Heart left ventricle (tissue), 16 donors: Measurements from ENCODE around the gene KCNQ1. TPM values are rescaled to one million over a fixed set of nuclear protein-coding genes. Genes with fewer than 3 reads are reported as not detected.
A peak's percentile ranks its signal among the peaks of the same experiment; 100 is the strongest.

ENCODE experiments used
- ATAC-seq, 4 donors: fragments of 200-7000 bp; cut with Tn5 transposase; one replicate each; pipeline ENCODE4 v1.9.1; 2020 to 2022; ENCODE audit warnings: moderate library complexity in 4 of 4, mild to moderate bottlenecking in 3 of 4, moderate number of reproducible peaks in 1 of 4
- DNase-seq, 5 donors: peaks; one replicate each; pipeline ENCODE4 v3.0.0-alpha.2; 2020
- H3K27ac ChIP-seq, 12 donors: fragments of 200-600 bp; sonication (generic) in 4 of 12; one replicate each; pipeline versions ENCODE4 v1.5.0 to v1.8.0; 2016 to 2022; ENCODE audit warnings: mild to moderate bottlenecking in 2 of 12
- H3K27me3 ChIP-seq, 9 donors: fragments of 200-600 bp; sonication (generic) in 2 of 9; one replicate each; pipeline versions ENCODE4 v1.5.1 to v1.8.0; 2016 to 2022; ENCODE audit warnings: mild to moderate bottlenecking in 3 of 9
- H3K36me3 ChIP-seq, 9 donors: fragments of 200-600 bp; sonication (generic) in 2 of 9; one replicate each; pipeline versions ENCODE4 v1.5.0 to v1.8.0; 2018 to 2022; ENCODE audit warnings: mild to moderate bottlenecking in 2 of 9
- H3K4me1 ChIP-seq, 12 donors: fragments of 200-600 bp; sonication (generic) in 4 of 12; one replicate each; pipeline versions ENCODE4 v1.5.0 to v1.8.0; 2016 to 2022; ENCODE audit warnings: mild to moderate bottlenecking in 3 of 12
- H3K4me3 ChIP-seq, 12 donors: fragments of 200-600 bp; sonication (generic) in 4 of 12; one replicate each; pipeline versions ENCODE4 v1.5.0 to v1.8.0; 2017 to 2022; ENCODE audit warnings: mild to moderate bottlenecking in 9 of 12, moderate library complexity in 4 of 12
- H3K9me3 ChIP-seq, 12 donors: fragments of 200-600 bp; sonication (generic) in 4 of 12; one replicate each; pipeline versions ENCODE4 v1.5.0 to v1.8.0; 2016 to 2022; ENCODE audit warnings: mild to moderate bottlenecking in 1 of 12
- CTCF ChIP-seq, 12 donors: fragments of 200-600 bp; sonication (generic) in 4 of 12; IDR thresholded peaks; one replicate each; pipeline versions ENCODE4 v1.5.0 to v1.8.0; 2018 to 2022; ENCODE audit warnings: antibody characterized with exemption in 12 of 12, mild to moderate bottlenecking in 5 of 12
- POLR2A ChIP-seq, 2 donors: fragments of 450-650 bp; IDR thresholded peaks; one replicate each; pipeline ENCODE4 v1.6.1; 2017; ENCODE audit warnings: antibody characterized with exemption in 2 of 2, mild to moderate bottlenecking in 2 of 2, moderate library complexity in 2 of 2
- WGBS, 4 donors: extraction: QIAGEN DNeasy Blood & Tissue Kit in 2 of 4; methylation state at CpG; one replicate each; pipeline versions ENCODE4 v1.1.5 to v1.1.7; 2013 to 2018; 5-methylcytosine and 5-hydroxymethylcytosine counted together
- intact Hi-C, 10 donors: fragments of 100-400 bp; cut with DNase I; formaldehyde crosslinking; loops; one replicate each; pipeline versions ENCODE4 v1.11.1 to v1.14.2; 2022
- polyA plus RNA-seq, 2 donors: library from polyadenylated mRNA; stranded (reverse); fragments of 200-250 nt; gene quantifications; one replicate each; pipeline ENCODE4 v1.2.3, GENCODE V29; 2013
- total RNA-seq, 9 donors: library from RNA; depleted of rRNA in 2 of 9; stranded (reverse); fragments of >200 nt in 2 of 9; fragmentation: NEBNext Ultra II Directional in 3 of 9; extraction: Animal tissue kit (Norgen Biotek cat#: 25700) in 3 of 9; gene quantifications; one replicate each; pipeline versions ENCODE4 v1.1.0 to v1.2.4, GENCODE V29; 2016 to 2023
- donor health status: ischemic (EF 13 %, LVEDD 7.1; RV severe dilation, severe dysfunction).
- donor health status: healthy with polysubstance abuse.
- donor health status: DM: no; HTN: yes; CAD: no.
- donor health status: DM: no; HTN: no; CAD: no.
- donor health status: ischemic (EF 25% LVEDD 6.9; RV normal size, moderate dysfunction).
- donor health status: ischemic (EF 25% LVEDD 5.7; RV mildly dilated, moderate dysfunction).
- donor health status: healthy.
- donor health status: DM: yes; HTN: yes; CAD: no.
- donor health status: ischemic (EF 35%, LVEDD 5.7; RV mildly dilated, moderate dysfunction).
- donor health status: nonischemic (EF 11% LVEDD 7.7; RV severe dilation, severe dysfunction).
- donor health status: DM: yes; HTN: yes; CAD: no.
- donor health status: PGD.
- donor health status: ischemic (EF 29% LVEDD 5.4; RV normal size, mild dysfunction).
- donor health status: nonischemic (EF 23%, LVEDD 6.1; RV moderate dilation, normal function).

Gene KCNQ1
- total and polyA plus RNA-seq, 11 donors: 18.6 to 42.4 (median 31.4) TPM

GRCh38 chr11:2422461-2423156, 22.2 kb upstream of the KCNQ1 start:
- DNase-seq: peak in 2 of 5 donors; percentile 27 to 42
- no peak overlapping the region for H3K27ac ChIP-seq
- WGBS, 4 donors: 78 to 90% (median 84%) methylated on average over 9 to 14 of the region's 14 CpGs
- H3K36me3 ChIP-seq: no peaks in the 10 kb centered on the region
- peaks cover 0 to 13% (median 0%) of the 10 kb centered on the region in 9 donors for H3K27me3 ChIP-seq
- ATAC-seq: no peak
- H3K4me3 ChIP-seq: no peak overlapping the region
- H3K4me1 ChIP-seq: peaks cover 0 to 13% (median 0%) of the 10 kb centered on the region in 12 donors
- intact Hi-C loops: no loop called here
- H3K9me3 ChIP-seq: no peaks in the 10 kb centered on the region
- no peak for TF ChIP-seq POLR2A (IDR thresholded peaks at IDR 0.05)
- no peak for TF ChIP-seq CTCF (IDR thresholded peaks at IDR 0.05)

GRCh38 chr11:2423157-2424025, 21.4 kb upstream of the KCNQ1 start:
- Histone ChIP-seq H3K27ac (no peak overlapping the region), H3K36me3 (no peaks in the 10 kb centered on the region), H3K4me3 (no peak overlapping the region), H3K4me1 (peaks cover 0 to 13% (median 0%) of the 10 kb centered on the region in 12 donors), H3K27me3 (peaks cover 0 to 13% (median 0%) of the 10 kb centered on the region in 9 donors), H3K9me3 (no peaks in the 10 kb centered on the region)
- intact Hi-C loops: no loop called here
- DNase-seq: peak in 2 of 5 donors; percentile 26 to 63
- ATAC-seq: no peak
- 76 to 89% (median 80%) methylated on average over 15 to 26 of the region's 26 CpGs for WGBS, 4 donors
- TF ChIP-seq CTCF (IDR thresholded peaks at IDR 0.05) (no peak), POLR2A (IDR thresholded peaks at IDR 0.05) (no peak)

GRCh38 chr11:2424811-2425495, 19.9 kb upstream of the KCNQ1 start:
- Histone ChIP-seq H3K27ac (no peak overlapping the region), H3K4me3 (no peak overlapping the region), H3K9me3 (no peaks in the 10 kb centered on the region), H3K36me3 (no peaks in the 10 kb centered on the region), H3K27me3 (peaks cover 0 to 13% (median 0%) of the 10 kb centered on the region in 9 donors), H3K4me1 (peaks cover 0 to 10% (median 0%) of the 10 kb centered on the region in 12 donors)
- WGBS, 4 donors: 75 to 88% (median 83%) methylated on average over 20 to 28 of the region's 28 CpGs
- TF ChIP-seq POLR2A (IDR thresholded peaks at IDR 0.05) (no peak), CTCF (IDR thresholded peaks at IDR 0.05) (no peak)
- intact Hi-C loops: loop anchor here in 2 of 10 donors (5.0 kb wide), 1 partner anchor 467 kb away; no protein-coding TSS in a partner anchor
- ATAC-seq (no peak), DNase-seq (peak in 2 of 5 donors; percentile 23 to 63)
